MM.1S (cell line): ENCODE data around the gene ZNF765.
"Not testable (repeated sequence)": the region's sequence is repeated elsewhere in the genome, so short reads cannot be mapped to it uniquely, and the experiment has no call there.

Experiments used
- DNase-seq: peaks from one replicate; pipeline ENCODE4 v3.0.0-alpha.2; 2015
- H2AFZ ChIP-seq: fragments of 300-600 bp; sonication (generic); 2 replicates; pipeline ENCODE4 v1.6.0; 2016; ENCODE audit warnings: antibody characterized with exemption, low read length
- H3F3A ChIP-seq: fragments of 300-600 bp; sonication (generic); 2 replicates; pipeline ENCODE4 v1.6.1; 2016; ENCODE audit warnings: mild to moderate bottlenecking, antibody characterized with exemption, low read length, moderate library complexity, mixed read lengths; ENCODE audit not compliant: insufficient read depth
- H3K27ac ChIP-seq: fragments of 300-600 bp; sonication (generic); 2 replicates; pipeline ENCODE4 v1.5.1; 2016; ENCODE audit warnings: mild to moderate bottlenecking, low read length
- H3K27me3 ChIP-seq: fragments of 300-600 bp; sonication (generic); replicated peaks from 2 replicates; pipeline ENCODE4 v1.6.0; 2016; ENCODE audit warnings: low read length; ENCODE audit not compliant: insufficient read depth
- H3K36me3 ChIP-seq: fragments of 300-600 bp; sonication (generic); replicated peaks from 2 replicates; pipeline ENCODE4 v1.6.1; 2016; ENCODE audit warnings: mild to moderate bottlenecking, low read length, mixed read lengths; ENCODE audit not compliant: insufficient read depth
- H3K4me1 ChIP-seq: fragments of 300-600 bp; sonication (generic); 2 replicates; pipeline ENCODE4 v1.6.1; 2016; ENCODE audit warnings: low read length, mixed read lengths
- H3K4me2 ChIP-seq: fragments of 300-600 bp; sonication (generic); 2 replicates; pipeline ENCODE4 v1.6.0; 2016; ENCODE audit warnings: low read depth, low read length
- H3K4me3 ChIP-seq: fragments of 300-600 bp; sonication (generic); 2 replicates; pipeline ENCODE4 v1.5.1; 2016; ENCODE audit warnings: low read length, mixed read lengths
- H3K79me2 ChIP-seq: fragments of 300-600 bp; sonication (generic); 2 replicates; pipeline ENCODE4 v1.6.1; 2016; ENCODE audit warnings: mixed run types, low read length, mixed read lengths
- H3K9ac ChIP-seq: fragments of 300-600 bp; sonication (generic); 2 replicates; pipeline ENCODE4 v1.6.1; 2016; ENCODE audit warnings: low read length, mixed read lengths
- H3K9me2 ChIP-seq: fragments of 300-600 bp; sonication (generic); replicated peaks from 2 replicates; pipeline ENCODE4 v1.6.1; 2016; ENCODE audit warnings: mild to moderate bottlenecking, low read length, mixed read lengths; ENCODE audit not compliant: insufficient read depth
- H3K9me3 ChIP-seq: fragments of 300-600 bp; sonication (generic); replicated peaks from 2 replicates; pipeline ENCODE4 v1.6.1; 2016; ENCODE audit warnings: mild to moderate bottlenecking, low read length, mixed read lengths; ENCODE audit not compliant: insufficient read depth
- H4K20me1 ChIP-seq: fragments of 300-600 bp; sonication (generic); 2 replicates; pipeline ENCODE4 v1.6.1; 2016; ENCODE audit warnings: mild to moderate bottlenecking, low read length, moderate library complexity, mixed read lengths; ENCODE audit not compliant: insufficient read depth
- EZH2 ChIP-seq: fragments of 300-600 bp; sonication (generic); optimal IDR thresholded peaks from 2 replicates; pipeline ENCODE3; 2017; ENCODE audit warnings: low read depth, mild to moderate bottlenecking, antibody characterized with exemption, low read length, mixed read lengths
- EZH2phosphoT487 ChIP-seq: fragments of 300-600 bp; sonication (generic); IDR thresholded peaks from 2 replicates; pipeline ENCODE4 v1.6.1; 2018; ENCODE audit warnings: antibody characterized with exemption, low read length
- TF ChIP-seq, protein P1 (sequence below): fragments of 300-600 bp; sonication (generic); IDR thresholded peaks from 2 replicates; pipeline ENCODE4 v1.5.1; 2016; ENCODE audit warnings: antibody characterized with exemption, low read length, mixed read lengths

Gene ZNF765

DNA sequence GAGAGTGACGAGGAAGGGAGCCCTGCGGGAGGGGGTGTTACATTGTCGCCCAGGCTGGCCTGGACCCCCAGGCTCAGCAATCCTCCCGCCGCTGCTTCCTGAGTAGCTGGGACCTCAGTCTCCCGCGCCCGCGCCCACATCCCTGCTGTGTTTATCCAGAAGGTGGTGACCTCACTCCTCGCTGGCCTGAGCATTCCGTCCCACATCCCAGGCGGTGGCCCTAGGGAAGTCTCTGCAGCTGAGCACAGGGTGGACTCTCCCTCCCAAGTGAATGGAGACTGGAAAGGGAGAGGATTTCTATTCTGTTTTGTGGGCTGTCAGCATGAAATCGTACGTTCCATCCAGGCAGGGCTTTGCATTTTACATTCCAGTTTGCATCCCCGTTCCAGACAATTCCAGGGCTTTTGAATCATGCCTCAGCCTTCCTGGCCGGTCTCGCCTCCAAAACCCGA, 401 bp upstream of the ZNF765 start:
- Histone ChIP-seq H3K9me2 (no peaks in the 10 kb centered on the region), H3K79me2 (peaks cover 7% of the 10 kb centered on the region), H3K4me2 (peak overlapping the region; percentile 75), H2AFZ (peak overlapping the region; percentile 66), H3K27ac (no peak overlapping the region), H3K27me3 (no peaks in the 10 kb centered on the region), H3K4me3 (peak overlapping the region; percentile 85), H3K9me3 (no peaks in the 10 kb centered on the region), H3K36me3 (peaks cover 3% of the 10 kb centered on the region; the same call in 1 of the 2 replicates), H3F3A (no peaks in the 10 kb centered on the region), H3K9ac (no peak overlapping the region; the same call in 1 of the 2 replicates), H3K4me1 (no peaks in the 10 kb centered on the region), H4K20me1 (no peaks in the 10 kb centered on the region)
- TF ChIP-seq, protein P1, sequence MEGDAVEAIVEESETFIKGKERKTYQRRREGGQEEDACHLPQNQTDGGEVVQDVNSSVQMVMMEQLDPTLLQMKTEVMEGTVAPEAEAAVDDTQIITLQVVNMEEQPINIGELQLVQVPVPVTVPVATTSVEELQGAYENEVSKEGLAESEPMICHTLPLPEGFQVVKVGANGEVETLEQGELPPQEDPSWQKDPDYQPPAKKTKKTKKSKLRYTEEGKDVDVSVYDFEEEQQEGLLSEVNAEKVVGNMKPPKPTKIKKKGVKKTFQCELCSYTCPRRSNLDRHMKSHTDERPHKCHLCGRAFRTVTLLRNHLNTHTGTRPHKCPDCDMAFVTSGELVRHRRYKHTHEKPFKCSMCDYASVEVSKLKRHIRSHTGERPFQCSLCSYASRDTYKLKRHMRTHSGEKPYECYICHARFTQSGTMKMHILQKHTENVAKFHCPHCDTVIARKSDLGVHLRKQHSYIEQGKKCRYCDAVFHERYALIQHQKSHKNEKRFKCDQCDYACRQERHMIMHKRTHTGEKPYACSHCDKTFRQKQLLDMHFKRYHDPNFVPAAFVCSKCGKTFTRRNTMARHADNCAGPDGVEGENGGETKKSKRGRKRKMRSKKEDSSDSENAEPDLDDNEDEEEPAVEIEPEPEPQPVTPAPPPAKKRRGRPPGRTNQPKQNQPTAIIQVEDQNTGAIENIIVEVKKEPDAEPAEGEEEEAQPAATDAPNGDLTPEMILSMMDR, result no peak
- TF ChIP-seq EZH2 (no peak), EZH2phosphoT487 (no peak)
- DNase-seq, result no peak

- not testable (repeated sequence) for H3K36me3 ChIP-seq, H3F3A ChIP-seq, H3K9me2 ChIP-seq, H4K20me1 ChIP-seq, DNase-seq, H3K4me1 ChIP-seq, H3K79me2 ChIP-seq, H3K9me3 ChIP-seq, H3K27ac ChIP-seq, H3K27me3 ChIP-seq
- peak overlapping the region; percentile 79 for H3K4me2 ChIP-seq
- H3K9ac ChIP-seq, result peak overlapping the region; percentile 84; the same call in 1 of the 2 replicates
- peak overlapping the region; percentile 92 for H2AFZ ChIP-seq
- peak overlapping the region; percentile 85 for H3K4me3 ChIP-seq
Observed at GRCh38 chr19:53395840-53396524, 1.0 kb downstream of the ZNF765 start.

DNA sequence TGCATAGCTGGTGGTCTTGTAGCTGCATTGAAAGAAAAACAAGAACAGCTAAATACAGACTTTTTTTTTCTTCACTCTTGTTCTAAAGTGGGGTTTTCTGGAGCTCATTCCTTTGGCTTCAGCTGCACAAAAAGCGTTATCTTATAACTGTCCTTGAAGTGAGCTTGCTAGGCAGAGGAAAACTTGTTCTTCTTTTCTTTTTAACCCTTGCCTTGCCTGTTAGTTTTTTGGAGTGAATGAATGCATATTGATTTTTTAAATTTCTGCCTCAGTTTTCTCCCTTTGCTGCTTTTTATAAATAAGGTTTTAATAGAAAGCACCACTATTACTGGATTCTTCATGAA, 1.5 kb downstream of the ZNF765 start:
- TF ChIP-seq, protein P1, result no peak
- TF ChIP-seq EZH2 (no peak), EZH2phosphoT487 (no peak)
- no peak overlapping the region for H3K27ac ChIP-seq
- peaks cover 7% of the 10 kb centered on the region for H3K79me2 ChIP-seq
- no peaks in the 10 kb centered on the region for H3K4me1 ChIP-seq
- no peaks in the 10 kb centered on the region for H3K9me2 ChIP-seq
- H3K9ac ChIP-seq, result no peak overlapping the region
- H3K36me3 ChIP-seq, result peaks cover 3% of the 10 kb centered on the region; the same call in 1 of the 2 replicates
- no peak overlapping the region for H2AFZ ChIP-seq
- no peak for DNase-seq
- H3K4me3 ChIP-seq, result no peak overlapping the region
- H3F3A ChIP-seq, result no peaks in the 10 kb centered on the region
- H3K9me3 ChIP-seq, result no peaks in the 10 kb centered on the region
- no peaks in the 10 kb centered on the region for H3K27me3 ChIP-seq
- no peak overlapping the region for H3K4me2 ChIP-seq
- no peaks in the 10 kb centered on the region for H4K20me1 ChIP-seq

GRCh38 chr19:53397918-53398317, 3.0 kb downstream of the ZNF765 start:
- not testable (repeated sequence) for H4K20me1 ChIP-seq, H2AFZ ChIP-seq, H3K9me3 ChIP-seq, H3K9me2 ChIP-seq, H3K4me1 ChIP-seq, H3K4me2 ChIP-seq, H3K9ac ChIP-seq, DNase-seq, H3K27ac ChIP-seq, H3F3A ChIP-seq, H3K79me2 ChIP-seq, H3K27me3 ChIP-seq, H3K36me3 ChIP-seq, H3K4me3 ChIP-seq
